ENCODE results near the gene EPS15. TPM values are rescaled to one million over a fixed set of nuclear protein-coding genes. Genes with fewer than 3 reads are reported as not detected.

EPS15 gene
- total RNA-seq, 1 donor: 108 TPM

DNA sequence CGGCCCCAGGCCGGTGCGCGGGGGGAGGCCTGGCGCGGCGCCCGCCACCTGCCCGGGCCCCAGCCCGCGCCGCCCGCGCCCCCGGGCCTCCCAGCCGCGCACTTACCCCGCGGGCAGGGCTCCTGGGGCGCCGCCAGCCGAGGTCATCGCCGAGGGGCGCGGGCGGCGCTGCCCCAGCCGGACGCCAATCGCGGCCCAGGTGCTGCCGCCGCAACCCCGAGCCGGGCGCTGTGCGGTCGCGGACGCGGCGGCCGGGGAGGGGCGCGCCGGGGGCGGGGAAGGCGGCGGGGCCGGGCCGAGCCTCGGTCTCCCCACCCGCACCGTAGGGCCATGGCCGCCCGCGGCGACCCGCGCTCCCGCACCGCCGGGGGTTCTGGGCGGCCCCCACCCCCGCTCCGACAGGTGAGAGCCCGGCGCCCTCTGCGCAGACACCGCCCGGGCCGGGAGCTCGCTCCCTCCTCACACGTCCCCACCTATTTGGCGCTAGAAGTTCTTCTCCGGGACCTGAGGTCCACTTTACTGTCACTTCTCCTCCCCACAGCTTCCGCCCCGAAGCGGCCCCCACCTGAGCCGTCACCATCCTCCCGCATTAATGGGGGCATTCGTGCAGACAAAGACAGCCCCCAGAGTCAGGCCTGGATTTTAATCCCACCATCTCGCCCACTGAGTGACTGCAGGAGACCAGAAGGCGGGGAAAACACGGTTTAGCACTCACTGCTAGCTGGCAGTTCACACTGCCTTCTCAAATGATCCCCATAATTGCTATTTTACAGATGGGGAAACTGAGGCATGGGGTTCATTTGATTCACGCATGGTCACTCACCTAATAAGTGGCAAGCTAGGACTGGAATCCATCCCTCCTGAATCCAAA is 188.5 kb downstream of the EPS15 start, which contains the start of gene TTC39A:
Gene TTC39A, minus strand, starts transcription at position 232 of the 871 bp plus-strand sequence. Its CDS starts 85 bp downstream, at position 147.
- TF ChIP-seq, protein P1, sequence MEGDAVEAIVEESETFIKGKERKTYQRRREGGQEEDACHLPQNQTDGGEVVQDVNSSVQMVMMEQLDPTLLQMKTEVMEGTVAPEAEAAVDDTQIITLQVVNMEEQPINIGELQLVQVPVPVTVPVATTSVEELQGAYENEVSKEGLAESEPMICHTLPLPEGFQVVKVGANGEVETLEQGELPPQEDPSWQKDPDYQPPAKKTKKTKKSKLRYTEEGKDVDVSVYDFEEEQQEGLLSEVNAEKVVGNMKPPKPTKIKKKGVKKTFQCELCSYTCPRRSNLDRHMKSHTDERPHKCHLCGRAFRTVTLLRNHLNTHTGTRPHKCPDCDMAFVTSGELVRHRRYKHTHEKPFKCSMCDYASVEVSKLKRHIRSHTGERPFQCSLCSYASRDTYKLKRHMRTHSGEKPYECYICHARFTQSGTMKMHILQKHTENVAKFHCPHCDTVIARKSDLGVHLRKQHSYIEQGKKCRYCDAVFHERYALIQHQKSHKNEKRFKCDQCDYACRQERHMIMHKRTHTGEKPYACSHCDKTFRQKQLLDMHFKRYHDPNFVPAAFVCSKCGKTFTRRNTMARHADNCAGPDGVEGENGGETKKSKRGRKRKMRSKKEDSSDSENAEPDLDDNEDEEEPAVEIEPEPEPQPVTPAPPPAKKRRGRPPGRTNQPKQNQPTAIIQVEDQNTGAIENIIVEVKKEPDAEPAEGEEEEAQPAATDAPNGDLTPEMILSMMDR (IDR thresholded peaks at IDR 0.05; ENCODE audit: insufficient read depth, low read length): no peak
- no peak for DNase-seq (ENCODE audit: low read depth)
- peak within 1 kb of the TSS; percentile 54 for H3K4me3 ChIP-seq (ENCODE audit: low read depth, low read length)

DNA sequence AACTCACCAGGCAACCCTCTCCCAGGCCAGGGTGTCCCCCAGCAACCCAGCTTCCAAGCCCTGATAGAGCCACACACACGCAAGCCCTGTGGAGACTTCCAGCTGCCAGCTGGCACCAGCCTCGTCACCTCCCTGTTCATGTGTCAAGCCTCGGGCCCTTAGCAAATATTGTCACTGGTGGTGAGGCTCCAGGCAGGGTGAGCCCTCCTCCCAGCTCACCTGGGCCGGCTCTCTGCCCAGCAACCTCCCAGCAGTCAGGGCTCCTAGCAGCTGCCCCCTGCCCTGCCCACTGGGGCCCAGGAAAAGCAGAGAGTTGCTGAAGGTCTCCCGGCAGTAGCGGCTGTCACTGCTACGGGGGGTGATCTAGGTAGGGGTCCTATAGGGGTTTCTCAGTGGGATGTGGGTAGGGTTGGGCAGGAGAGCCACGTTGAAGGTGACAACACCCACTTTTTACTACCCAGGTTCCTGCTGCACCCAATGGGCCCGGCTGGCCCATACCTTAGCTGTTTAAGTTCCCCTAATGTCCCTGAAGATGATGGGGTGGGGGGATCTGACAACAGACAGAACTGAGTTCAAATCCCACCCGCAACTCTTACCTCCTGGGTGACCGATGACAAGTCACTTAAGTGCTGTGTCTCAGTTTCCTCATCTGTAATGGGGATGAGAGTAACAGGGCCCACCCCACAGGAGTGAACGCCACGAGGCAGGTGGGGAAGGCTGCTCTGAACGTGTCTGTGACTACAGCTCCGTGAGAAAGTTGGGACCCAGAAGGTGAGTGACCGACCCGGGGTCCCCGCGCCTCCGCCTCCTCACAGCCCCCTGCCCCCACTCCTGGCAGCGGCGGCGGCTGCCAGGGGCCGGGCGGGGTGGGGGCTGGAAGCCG is 189.4 kb downstream of the EPS15 start:
- H3K4me3 ChIP-seq (ENCODE audit: low read depth, low read length): peak overlapping the region; percentile 25
- TF ChIP-seq, protein P1 (IDR thresholded peaks at IDR 0.05; ENCODE audit: insufficient read depth, low read length): no peak
- DNase-seq (ENCODE audit: low read depth): no peak

DNA sequence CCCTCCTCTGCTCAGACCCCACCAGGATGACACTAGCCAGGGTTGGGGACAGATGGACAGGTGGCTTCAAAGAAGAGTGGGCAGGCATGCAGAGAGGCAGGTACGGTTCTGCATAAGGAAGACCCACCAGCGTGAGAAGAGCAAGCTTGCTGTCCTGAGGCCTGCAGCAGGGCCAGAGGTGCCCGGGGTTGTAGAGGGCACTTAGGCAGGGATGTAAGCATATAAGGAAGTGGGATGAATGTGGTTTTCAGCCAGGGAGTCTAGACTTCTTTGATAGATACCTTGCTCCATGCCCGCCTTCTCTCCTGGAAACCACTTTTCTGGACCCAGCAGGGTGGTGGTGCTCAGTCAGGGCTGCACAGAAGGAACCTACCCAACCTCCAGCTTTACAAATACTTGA is 190.1 kb downstream of the EPS15 start:
- TF ChIP-seq, protein P1 (IDR thresholded peaks at IDR 0.05; ENCODE audit: insufficient read depth, low read length): no peak
- DNase-seq (ENCODE audit: low read depth): no peak
- no peak overlapping the region for H3K4me3 ChIP-seq (ENCODE audit: low read depth, low read length)

DNA sequence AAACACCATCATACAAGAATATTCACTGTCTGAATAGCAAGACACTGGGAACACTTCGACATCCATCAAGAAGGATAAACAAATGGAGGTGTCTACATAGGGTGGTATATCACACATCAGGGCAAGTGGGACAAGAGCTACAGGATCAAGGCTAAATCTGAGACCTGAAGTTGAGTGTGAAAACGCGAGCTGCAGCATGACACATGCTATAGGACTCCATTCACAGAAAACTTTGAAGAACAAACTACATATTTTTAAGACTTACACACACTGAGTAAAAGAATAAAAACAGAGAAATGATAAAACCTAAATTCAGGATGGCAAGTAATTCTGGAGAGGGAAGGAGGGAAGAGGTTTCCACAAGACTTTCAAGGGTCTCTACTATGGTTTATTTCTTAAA is 190.8 kb downstream of the EPS15 start:
- TF ChIP-seq, protein P1 (IDR thresholded peaks at IDR 0.05; ENCODE audit: insufficient read depth, low read length): no peak
- DNase-seq (ENCODE audit: low read depth): peak; percentile 39
- H3K4me3 ChIP-seq (ENCODE audit: low read depth, low read length): no peak overlapping the region

DNA sequence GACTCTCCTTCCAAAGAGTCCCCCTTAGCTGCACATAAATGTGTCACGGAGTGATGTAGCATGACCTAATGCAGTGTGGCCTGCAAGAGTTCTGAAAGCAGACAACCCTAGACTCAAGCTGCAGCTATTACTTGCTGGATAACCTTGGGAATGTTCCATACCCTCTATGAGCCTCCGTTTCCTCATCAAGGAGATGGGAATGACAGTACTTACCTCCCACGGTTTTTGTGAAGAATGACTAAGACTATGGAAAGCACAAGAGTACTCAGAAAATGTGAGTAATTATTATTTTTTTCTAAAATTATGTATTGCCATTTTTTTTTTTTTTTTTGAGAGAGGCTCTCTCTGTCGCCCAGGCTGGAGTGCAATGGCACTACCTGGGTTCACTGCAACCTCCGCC is 191.7 kb downstream of the EPS15 start:
- peak; percentile 29 for DNase-seq (ENCODE audit: low read depth)
- no peak overlapping the region for H3K4me3 ChIP-seq (ENCODE audit: low read depth, low read length)
- TF ChIP-seq, protein P1 (IDR thresholded peaks at IDR 0.05; ENCODE audit: insufficient read depth, low read length): no peak

DNA sequence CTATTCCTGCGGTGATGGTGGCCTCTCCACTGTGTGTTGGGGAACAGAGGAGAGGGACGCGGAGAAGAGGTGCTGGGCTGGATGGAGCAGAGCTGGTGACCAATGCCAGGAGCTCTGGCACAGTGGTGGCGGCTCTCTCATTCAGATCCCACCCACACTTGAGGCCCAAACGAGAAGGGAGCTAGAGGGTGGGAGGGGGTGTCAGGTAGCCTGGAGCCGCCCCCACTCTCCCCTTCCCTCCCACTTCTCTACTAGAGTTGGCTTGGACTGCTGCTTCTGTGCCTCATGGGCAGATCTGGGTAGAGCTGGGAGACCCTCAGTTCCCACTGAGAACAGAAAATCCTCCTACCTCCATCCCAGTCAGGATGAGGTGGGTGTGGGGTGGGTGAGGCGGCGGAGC is 192.2 kb downstream of the EPS15 start:
- no peak for DNase-seq (ENCODE audit: low read depth)

More for the DNA sequence above, 192.2 kb downstream of the EPS15 start:
- TF ChIP-seq, protein P1 (IDR thresholded peaks at IDR 0.05; ENCODE audit: insufficient read depth, low read length): no peak
- no peak overlapping the region for H3K4me3 ChIP-seq (ENCODE audit: low read depth, low read length)

Measured in fibroblast of the aortic adventitia (primary cell).